Bronchial smooth muscle cell (primary cell): ENCODE results near the gene MAP4K5. TPM values are rescaled to one million over a fixed set of nuclear protein-coding genes. Genes with fewer than 3 reads are reported as not detected.

Experiments used
- total RNA-seq: library from RNA; depleted of rRNA; stranded (reverse); fragments of >200 nt; gene quantifications from 2 replicates; pipeline ENCODE4 v1.2.1, GENCODE V29; 2014

Gene MAP4K5
- total RNA-seq = 19.7 and 31.8 TPM in 2 replicates

GRCh38 chr14:50532502-50533240 lies at the start of gene MAP4K5:
MAP4K5 (minus strand) TSS chr14:50532569; CDS start chr14:50532049, 520 bp downstream.

DNA sequence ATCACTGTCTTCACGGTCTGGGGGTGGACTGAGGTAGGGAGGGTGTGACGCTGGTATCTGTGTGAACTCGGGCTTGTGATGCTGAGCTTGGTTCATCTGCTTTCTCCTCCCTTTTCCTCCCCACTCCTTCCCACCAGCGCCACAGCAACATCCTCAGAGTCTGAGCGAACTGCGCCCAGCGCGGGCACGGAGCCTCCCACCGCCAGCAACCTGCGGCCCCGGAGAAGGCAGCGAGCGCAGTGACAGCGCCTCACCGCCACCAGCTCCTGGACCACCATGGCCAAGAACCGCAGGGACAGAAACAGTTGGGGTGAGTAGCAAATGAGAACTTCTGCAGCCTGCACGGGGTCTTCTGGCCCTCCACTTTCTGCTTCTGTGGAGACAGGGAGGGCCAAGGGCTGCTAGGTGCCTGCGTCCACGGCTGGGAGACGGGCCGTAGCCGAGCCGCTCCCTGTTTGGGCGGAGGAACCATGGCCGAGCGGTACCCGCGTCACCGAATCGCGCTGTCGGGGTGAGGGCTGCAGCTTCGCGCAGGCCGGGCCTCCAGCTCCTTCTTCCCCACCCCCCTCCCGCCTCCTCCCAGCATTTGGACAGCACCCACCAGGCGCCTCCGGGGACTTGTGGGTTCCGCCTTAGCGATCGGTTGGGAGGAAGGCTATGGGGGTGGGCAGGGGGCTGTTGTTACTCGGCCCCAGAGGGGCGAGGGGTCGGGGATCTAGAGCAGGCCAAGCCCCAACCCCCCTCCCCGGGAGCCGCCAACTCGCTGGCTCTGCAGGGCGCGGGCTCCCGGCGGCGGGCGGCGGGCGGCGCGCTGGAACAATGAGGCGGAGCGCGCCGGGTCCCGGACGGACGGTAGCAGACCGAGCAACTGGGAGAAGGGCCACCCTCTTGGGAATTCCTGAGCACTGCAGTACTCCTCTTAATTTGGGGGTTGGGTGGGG lies 27.9 kb upstream of the MAP4K5 start, which contains the start of gene ATL1:
ATL1 (plus strand) TSS at position 156 of the 941 bp plus-strand sequence; CDS start at position 277, 121 bp downstream.

DNA sequence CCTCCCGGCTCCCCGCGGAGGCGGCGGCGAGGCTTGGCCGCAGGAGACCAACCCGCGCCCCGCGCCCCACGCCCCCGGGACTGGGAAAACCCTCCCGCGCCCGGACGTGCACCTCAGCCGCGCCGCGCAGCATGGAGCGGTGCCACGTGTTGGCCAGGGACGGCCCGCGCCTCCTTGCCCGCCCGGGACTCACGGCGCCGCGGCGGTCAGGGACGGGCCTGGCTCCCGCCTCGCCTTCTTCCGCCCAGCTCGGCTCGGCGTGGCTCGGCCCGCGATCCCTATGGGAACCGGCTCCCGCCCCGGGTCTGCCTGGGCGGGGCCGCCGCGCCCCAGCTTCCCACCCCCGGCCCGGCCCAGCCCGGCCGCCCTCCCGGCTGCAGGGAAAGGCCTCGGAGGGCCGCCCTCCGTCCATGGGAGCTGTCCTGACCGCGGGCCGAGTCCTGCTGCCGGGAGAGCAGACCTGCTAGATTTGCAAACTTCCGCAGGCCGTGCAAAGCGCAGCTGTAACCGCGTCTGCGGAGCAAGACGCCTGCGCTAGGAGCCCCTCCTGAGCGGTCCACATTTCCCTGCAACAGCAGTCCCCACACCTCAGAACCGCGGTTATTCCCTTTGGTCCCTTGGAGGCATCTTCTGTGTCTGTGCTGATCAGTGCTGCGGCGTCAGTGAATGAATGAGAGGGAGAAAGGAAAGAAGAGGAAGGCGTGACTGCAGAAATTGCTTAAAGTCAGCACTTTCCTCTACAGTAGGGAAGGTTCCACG lies 135.6 kb downstream of the MAP4K5 start, which contains the start of gene CDKL1:
CDKL1 (minus strand) TSS at position 251 of the 759 bp plus-strand sequence. CDS start 1,013 bp downstream, outside the sequence.

Other genes with a start within 250 kb of the MAP4K5 start
- 2.7 and 3.5 TPM in 2 replicates for gene L2HGDH, start 220.3 kb downstream of the MAP4K5 start, total RNA-seq
- 3.5 and 4.6 TPM in 2 replicates for gene DMAC2L, start 220.2 kb downstream of the MAP4K5 start, total RNA-seq
- 6.6 and 13.9 TPM in 2 replicates for gene CDKL1, start 135.7 kb downstream of the MAP4K5 start, total RNA-seq
- gene ATL1, start 27.6 kb upstream of the MAP4K5 start, total RNA-seq = 7.3 and 8.3 TPM in 2 replicates
- gene SAV1, start 135.7 kb upstream of the MAP4K5 start, total RNA-seq = 28.9 and 31.4 TPM in 2 replicates